GM23248 (cell line): ENCODE measurements around the gene CASQ2. TPM values are rescaled to one million over a fixed set of nuclear protein-coding genes. Genes with fewer than 3 reads are reported as not detected.

ENCODE experiments used
- DNase-seq: peaks from one replicate; pipeline ENCODE4 v3.0.0-alpha.2; 2015
- H2AFZ ChIP-seq: fragments of 200-600 bp; sonication (generic); 2 replicates; pipeline ENCODE4 v1.6.1; 2016; ENCODE audit warnings: antibody characterized with exemption
- H3F3A ChIP-seq: fragments of 200-600 bp; sonication (generic); 2 replicates; pipeline ENCODE4 v1.6.1; 2016; ENCODE audit warnings: mild to moderate bottlenecking, antibody characterized with exemption, mixed run types; ENCODE audit not compliant: insufficient read depth
- H3K27ac ChIP-seq: fragments of 200-600 bp; sonication (generic); 2 replicates; pipeline ENCODE4 v1.5.1; 2016; ENCODE audit warnings: mild to moderate bottlenecking
- H3K27me3 ChIP-seq: fragments of 200-600 bp; sonication (generic); replicated peaks from 2 replicates; pipeline ENCODE4 v1.6.1; 2016; ENCODE audit warnings: mild to moderate bottlenecking; ENCODE audit not compliant: insufficient read depth
- H3K36me3 ChIP-seq: fragments of 200-600 bp; sonication (generic); 2 replicates; pipeline ENCODE4 v1.6.1; 2016; ENCODE audit warnings: low read depth, mild to moderate bottlenecking
- H3K4me1 ChIP-seq: fragments of 200-600 bp; sonication (generic); 2 replicates; pipeline ENCODE4 v1.6.1; 2016; ENCODE audit warnings: mild to moderate bottlenecking; ENCODE audit not compliant: insufficient read depth
- H3K4me2 ChIP-seq: fragments of 200-600 bp; sonication (generic); one replicate; pipeline ENCODE4 v1.6.1; 2016; ENCODE audit warnings: mild to moderate bottlenecking; ENCODE audit not compliant: unreplicated experiment
- H3K4me3 ChIP-seq: fragments of 200-600 bp; sonication (generic); 2 replicates; pipeline ENCODE4 v1.5.1; 2016; ENCODE audit warnings: mild to moderate bottlenecking
- H3K79me2 ChIP-seq: fragments of 200-600 bp; sonication (generic); 2 replicates; pipeline ENCODE4 v1.6.1; 2016; ENCODE audit warnings: mild to moderate bottlenecking; ENCODE audit not compliant: insufficient read depth
- H3K9ac ChIP-seq: fragments of 200-600 bp; sonication (generic); 2 replicates; pipeline ENCODE4 v1.6.1; 2016; ENCODE audit warnings: mild to moderate bottlenecking
- H3K9me2 ChIP-seq: fragments of 200-600 bp; sonication (generic); 2 replicates; pipeline ENCODE4 v1.6.1; 2016; ENCODE audit warnings: mixed run types, mild to moderate bottlenecking, moderate library complexity; ENCODE audit not compliant: insufficient read depth
- H3K9me3 ChIP-seq: fragments of 200-600 bp; sonication (generic); one replicate; pipeline ENCODE4 v1.6.1; 2017; ENCODE audit warnings: low read depth
- H4K20me1 ChIP-seq: fragments of 200-600 bp; sonication (generic); 2 replicates; pipeline ENCODE4 v1.6.0; 2016; ENCODE audit not compliant: insufficient read depth
- EZH2 ChIP-seq: fragments of 200-600 bp; sonication (generic); IDR thresholded peaks from 2 replicates; pipeline ENCODE4 v1.6.1; 2018; ENCODE audit warnings: antibody characterized with exemption, mild to moderate bottlenecking; ENCODE audit not compliant: insufficient read depth, poor library complexity, severe bottlenecking
- EZH2phosphoT487 ChIP-seq: fragments of 200-600 bp; sonication (generic); IDR thresholded peaks from 2 replicates; pipeline ENCODE4 v1.6.1; 2018; ENCODE audit warnings: antibody characterized with exemption, moderate library complexity, mild to moderate bottlenecking, low read depth; ENCODE audit not compliant: insufficient read depth
- WGBS, 2 experiments: methylation state at CpG; one replicate each; pipeline ENCODE4 v1.1.6; 2015 to 2017; ENCODE audit warnings: low lambda C conversion rate in 2 of 2, low coverage in 1 of 2; ENCODE audit errors: missing lambda C conversion rate in 2 of 2; 5-methylcytosine and 5-hydroxymethylcytosine counted together
- in situ Hi-C: fragments of 300-500 bp; cut with MboI; formaldehyde crosslinking; loops from 2 replicates; pipeline ENCODE4 v1.15.0; 2020
- polyA plus RNA-seq: library from polyadenylated mRNA; unstranded; fragments of >200 nt; fragmentation: Nextera tagmentation; extraction: Ambion mirVana; gene quantifications from 2 replicates; pipeline ENCODE4 v1.2.1, GENCODE V29; 2016
- total RNA-seq: library from RNA; depleted of rRNA; stranded (reverse); fragments of >200 nt; shearing (Covaris generic); gene quantifications from 2 replicates; pipeline ENCODE4 v1.2.3, GENCODE V29; 2014

Gene CASQ2
- total and polyA plus RNA-seq, 2 experiments from 2014 or later, result not detected

GRCh38 chr1:115656461-115657077 is 111.9 kb downstream of the CASQ2 start:
- H3K4me1 ChIP-seq, result no peaks in the 10 kb centered on the region
- H3K9ac ChIP-seq, result no peak overlapping the region

DNA sequence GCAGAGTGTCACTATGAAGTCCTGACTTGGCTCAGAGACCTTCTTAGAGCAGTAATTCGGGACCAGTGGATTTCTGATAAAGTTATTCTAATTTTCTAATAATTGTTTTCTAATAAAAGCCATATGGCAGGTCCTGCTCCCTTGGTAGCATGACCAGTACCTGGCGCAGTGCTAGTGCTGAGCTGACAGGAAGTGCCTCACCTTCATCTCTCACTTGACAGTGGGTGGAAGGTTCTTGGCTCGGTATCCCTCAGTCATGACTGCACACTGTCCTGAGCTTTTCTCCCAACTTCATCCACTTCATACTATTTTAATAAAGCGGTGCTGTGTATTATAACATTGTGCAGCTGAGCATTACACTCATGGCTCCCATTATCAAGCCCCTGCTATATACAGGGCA is 112.6 kb downstream of the CASQ2 start:
- Histone ChIP-seq H3K27ac (no peak overlapping the region), H3K9me2 (no peaks in the 10 kb centered on the region), H2AFZ (no peak overlapping the region), H3K4me2 (no peak overlapping the region), H3K9ac (no peak overlapping the region), H3K9me3 (no peaks in the 10 kb centered on the region), H3K4me3 (no peak overlapping the region), H3K36me3 (no peaks in the 10 kb centered on the region; the same call in 1 of the 2 replicates), H3K27me3 (no peaks in the 10 kb centered on the region), H4K20me1 (no peaks in the 10 kb centered on the region), H3K4me1 (no peaks in the 10 kb centered on the region), H3F3A (no peaks in the 10 kb centered on the region), H3K79me2 (peaks cover 23% of the 10 kb centered on the region)
- no peak for DNase-seq
- in situ Hi-C loops, result no loop called here
- 96 to 100% methylated on average over 4 of the region's 4 CpGs for WGBS, 2 experiments
- TF ChIP-seq EZH2, result no peak
- no peak for TF ChIP-seq EZH2phosphoT487

More at GRCh38 chr1:115656461-115657077, 111.9 kb downstream of the CASQ2 start:
- H3K79me2 ChIP-seq, result peaks cover 16% of the 10 kb centered on the region
- H3K27ac ChIP-seq, result no peak overlapping the region
- no peak for TF ChIP-seq EZH2
- H3K36me3 ChIP-seq, result no peaks in the 10 kb centered on the region; the same call in 1 of the 2 replicates
- H2AFZ ChIP-seq, result no peak overlapping the region
- H3K27me3 ChIP-seq, result no peaks in the 10 kb centered on the region
- H3F3A ChIP-seq, result no peaks in the 10 kb centered on the region
- H4K20me1 ChIP-seq, result no peaks in the 10 kb centered on the region
- H3K4me2 ChIP-seq, result no peak overlapping the region
- no peaks in the 10 kb centered on the region for H3K9me2 ChIP-seq
- in situ Hi-C loops, result no loop called here
- WGBS, 2 experiments, result 87 to 93% methylated on average over 5 of the region's 5 CpGs
- no peak for DNase-seq
- no peaks in the 10 kb centered on the region for H3K9me3 ChIP-seq
- no peak overlapping the region for H3K4me3 ChIP-seq

DNA sequence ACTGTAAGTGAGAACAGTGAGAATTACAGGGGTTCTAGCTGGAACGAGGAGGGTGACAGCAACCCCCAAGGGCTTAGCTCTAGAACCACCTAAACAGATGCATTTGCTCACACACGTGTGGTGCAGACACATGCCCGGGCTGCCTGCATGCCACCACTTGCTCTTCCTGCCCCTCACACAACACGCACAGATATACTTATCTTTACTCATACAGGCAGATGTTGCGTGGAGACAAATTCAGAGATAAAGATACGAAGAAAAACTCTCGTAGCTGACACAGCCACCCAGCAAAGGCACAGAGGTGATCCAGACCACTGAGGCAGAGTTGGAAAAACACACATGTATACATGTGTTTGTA is 113.2 kb downstream of the CASQ2 start:
- Histone ChIP-seq H3K4me1 (no peaks in the 10 kb centered on the region), H3K27ac (no peak overlapping the region), H3K9ac (no peak overlapping the region), H3K27me3 (no peaks in the 10 kb centered on the region), H3F3A (no peaks in the 10 kb centered on the region), H3K36me3 (no peaks in the 10 kb centered on the region; the same call in 1 of the 2 replicates), H4K20me1 (no peaks in the 10 kb centered on the region), H3K9me2 (no peaks in the 10 kb centered on the region), H3K9me3 (no peaks in the 10 kb centered on the region), H2AFZ (no peak overlapping the region), H3K4me2 (no peak overlapping the region), H3K4me3 (no peak overlapping the region), H3K79me2 (peaks cover 28% of the 10 kb centered on the region)
- WGBS, 2 experiments, result 89 to 92% methylated on average over 7 of the region's 7 CpGs
- no peak for TF ChIP-seq EZH2
- TF ChIP-seq EZH2phosphoT487, result no peak
- in situ Hi-C loops, result no loop called here
- no peak for DNase-seq

- no peaks in the 10 kb centered on the region for H3K9me2 ChIP-seq
- no peaks in the 10 kb centered on the region for H3K9me3 ChIP-seq
- TF ChIP-seq EZH2, result no peak
- TF ChIP-seq EZH2phosphoT487, result no peak
- no peaks in the 10 kb centered on the region for H3F3A ChIP-seq
- WGBS, 2 experiments, result 83 to 86% methylated on average over 14 of the region's 14 CpGs
- no peak overlapping the region for H3K9ac ChIP-seq
- no peaks in the 10 kb centered on the region; the same call in 1 of the 2 replicates for H3K36me3 ChIP-seq
- in situ Hi-C loops, result no loop called here
- H4K20me1 ChIP-seq, result 0 out of 2 replicates have a peak, but pooled peaks cover under 1% of the 10 kb centered on the region
- no peaks in the 10 kb centered on the region for H3K27me3 ChIP-seq
- H2AFZ ChIP-seq, result no peak overlapping the region
- no peak overlapping the region for H3K27ac ChIP-seq
- peaks cover 33% of the 10 kb centered on the region for H3K79me2 ChIP-seq
- H3K4me2 ChIP-seq, result no peak overlapping the region
- no peak for DNase-seq
- H3K4me1 ChIP-seq, result no peaks in the 10 kb centered on the region
- H3K4me3 ChIP-seq, result no peak overlapping the region
These were observed 113.7 kb downstream of the CASQ2 start for GRCh38 chr1:115654663-115655305.
